ENCODE data around the gene ATXN1.

The ATXN1 gene

DNA sequence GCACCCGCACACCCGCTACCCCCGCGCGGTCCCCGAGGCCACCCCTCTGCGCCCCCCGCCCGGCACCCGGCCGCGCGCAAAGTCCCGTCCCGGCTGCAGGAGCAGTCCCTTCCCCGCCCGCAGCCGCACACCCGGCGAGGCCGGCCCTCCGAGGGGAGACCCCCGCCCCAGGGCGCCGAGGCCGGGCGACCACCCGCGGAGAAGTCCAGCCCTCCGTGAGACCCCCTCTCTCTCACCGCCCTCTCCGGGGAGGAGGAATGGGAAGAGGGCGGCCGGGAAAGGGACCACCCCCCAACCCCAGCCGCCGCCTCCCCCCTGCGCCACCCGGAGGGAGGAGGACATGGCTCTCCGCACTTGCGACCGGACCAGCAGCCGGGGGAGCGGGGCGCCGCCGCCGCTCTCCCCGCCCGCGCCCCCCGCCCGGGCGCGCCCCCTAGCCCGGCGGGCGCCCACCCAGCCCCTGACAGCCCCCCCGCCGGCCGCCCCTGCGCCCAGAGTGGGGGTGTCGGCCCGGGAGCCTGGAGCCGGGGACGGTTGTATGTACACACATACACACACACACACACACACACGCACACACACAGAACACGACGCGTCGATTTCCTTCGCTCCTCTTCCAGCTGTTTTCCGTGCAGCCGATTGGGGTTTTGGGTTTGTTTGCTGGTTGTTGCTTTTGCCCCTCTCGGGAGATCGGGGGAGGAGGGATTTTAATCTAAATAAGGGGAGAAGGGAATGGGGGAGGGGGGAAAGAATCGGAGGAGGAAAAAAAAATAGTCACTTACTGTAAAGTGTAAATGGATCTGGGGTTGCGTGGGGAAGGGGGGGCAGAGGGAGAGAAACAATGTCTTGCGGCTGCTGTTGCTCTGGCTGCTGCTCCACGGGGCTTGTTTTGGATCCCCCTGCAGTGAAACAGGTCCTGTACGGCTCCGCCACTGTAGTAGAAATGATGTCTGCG lies at the start of gene ATXN1:
Gene ATXN1 (minus strand): TSS at position 945 of the 955 bp plus-strand sequence.
- H3K27me3 Mint-ChIP-seq = no peaks in the 10 kb centered on the region
- peak within 1 kb of the TSS; percentile 98 for H3K27ac Mint-ChIP-seq
- peaks cover 60% of the 10 kb centered on the region for H3K4me1 Mint-ChIP-seq (ENCODE audit: low read depth)
- H3K36me3 Mint-ChIP-seq = peaks cover 2% of the 10 kb centered on the region
- no peaks in the 10 kb centered on the region for H3K9me3 Mint-ChIP-seq (ENCODE audit: low read depth)
- H3K4me3 Mint-ChIP-seq = peak within 1 kb of the TSS; percentile 97

DNA sequence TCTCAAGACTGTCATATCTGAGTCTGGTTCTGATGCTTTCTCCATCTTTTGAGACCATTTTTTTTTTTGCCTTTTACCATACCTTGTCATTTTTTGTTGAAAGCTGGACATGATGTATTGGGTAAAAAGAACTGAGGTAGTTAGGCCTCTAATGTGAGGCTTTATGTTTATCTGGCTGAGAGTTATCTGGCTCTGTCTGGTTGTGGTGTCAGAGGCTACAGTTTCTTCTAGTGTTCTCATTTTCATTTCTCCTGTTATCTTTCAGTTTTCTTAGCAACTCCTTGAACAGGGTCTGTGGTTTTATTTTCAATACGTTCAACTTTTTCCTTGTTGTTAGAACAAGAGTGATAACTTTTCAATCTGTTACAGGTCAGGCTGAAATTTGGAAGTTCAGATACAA lies 49.2 kb upstream of the ATXN1 start:
- Mint-ChIP-seq H3K36me3 (peaks cover 22% of the 10 kb centered on the region), H3K4me1 (ENCODE audit: low read depth) (no peaks in the 10 kb centered on the region), H3K9me3 (ENCODE audit: low read depth) (peaks cover 25% of the 10 kb centered on the region), H3K4me3 (no peak overlapping the region), H3K27me3 (no peaks in the 10 kb centered on the region), H3K27ac (no peak overlapping the region)

DNA sequence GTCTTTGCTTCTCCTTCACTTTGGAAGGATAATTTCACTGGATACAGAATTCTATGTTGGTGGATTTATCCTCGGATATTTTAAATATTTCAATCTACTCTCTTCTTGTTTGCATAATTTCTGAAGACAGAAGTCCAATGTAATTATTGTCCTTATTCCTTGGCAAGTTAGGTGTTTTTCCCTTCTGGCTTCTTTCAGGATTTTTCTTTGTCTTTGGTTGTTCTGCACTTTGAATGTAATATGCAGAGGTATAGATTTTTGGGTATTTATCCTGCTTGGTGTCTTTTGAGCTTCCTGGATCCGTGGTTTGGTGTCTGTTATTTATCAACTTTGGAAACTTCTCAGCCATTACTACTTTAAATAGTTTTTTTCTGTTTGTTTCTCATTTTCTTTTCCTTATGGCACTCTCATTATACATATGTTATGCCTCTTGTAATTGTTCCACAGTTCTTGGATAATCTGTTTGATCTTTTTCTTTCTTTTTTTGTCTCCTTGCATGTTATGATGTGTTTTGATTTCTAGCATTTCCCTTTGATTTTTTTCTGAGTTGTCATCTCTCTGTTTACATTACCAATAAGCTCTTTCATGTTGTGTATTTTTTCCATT lies 48.6 kb upstream of the ATXN1 start:
- H3K4me1 Mint-ChIP-seq (ENCODE audit: low read depth) = no peaks in the 10 kb centered on the region
- peaks cover 25% of the 10 kb centered on the region for H3K9me3 Mint-ChIP-seq (ENCODE audit: low read depth)
- H3K36me3 Mint-ChIP-seq = peaks cover 22% of the 10 kb centered on the region
- no peaks in the 10 kb centered on the region for H3K27me3 Mint-ChIP-seq
- H3K4me3 Mint-ChIP-seq = no peak overlapping the region
- H3K27ac Mint-ChIP-seq = no peak overlapping the region

DNA sequence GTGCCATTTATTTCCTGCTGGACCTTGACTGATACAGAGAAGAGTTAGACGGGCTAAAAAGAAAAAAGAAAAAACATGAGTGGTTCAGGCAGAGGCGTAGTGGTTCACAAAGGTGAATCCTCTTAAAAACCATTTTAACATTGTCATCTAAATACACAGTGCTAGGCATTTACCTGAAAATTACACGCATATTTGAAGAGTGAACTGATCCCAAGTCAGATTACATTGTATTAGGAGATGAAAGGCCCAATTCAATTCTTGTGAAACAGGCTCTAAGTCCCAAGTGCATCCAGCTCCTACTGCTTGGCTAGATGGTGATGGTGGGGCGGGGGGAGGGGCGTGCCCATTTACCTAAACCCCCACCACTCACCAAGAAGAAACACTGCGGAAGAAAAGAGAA lies 46.7 kb upstream of the ATXN1 start:
- Mint-ChIP-seq H3K9me3 (ENCODE audit: low read depth) (peaks cover 14% of the 10 kb centered on the region), H3K4me1 (ENCODE audit: low read depth) (no peaks in the 10 kb centered on the region), H3K27ac (no peak overlapping the region), H3K27me3 (no peaks in the 10 kb centered on the region), H3K4me3 (no peak overlapping the region), H3K36me3 (peaks cover 13% of the 10 kb centered on the region)

DNA sequence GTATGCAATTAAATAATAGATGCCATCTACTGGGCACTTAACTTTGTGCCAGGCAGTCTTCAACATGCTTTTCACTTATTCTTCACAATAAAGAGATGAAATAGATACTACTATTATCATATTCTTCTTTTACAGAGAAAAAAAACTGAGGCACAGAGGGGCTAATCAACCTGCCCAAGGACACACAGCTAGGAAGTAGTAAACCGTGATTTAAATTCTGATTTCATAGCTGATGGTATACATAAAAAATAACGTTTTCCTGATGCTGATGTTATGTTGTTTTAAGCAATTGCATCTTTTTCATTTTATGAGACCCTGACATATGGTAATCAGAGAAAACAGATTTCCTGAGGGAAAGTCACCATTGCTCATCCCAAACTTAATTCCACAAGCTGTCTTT lies 45.1 kb upstream of the ATXN1 start:
- no peaks in the 10 kb centered on the region for H3K27me3 Mint-ChIP-seq
- H3K4me3 Mint-ChIP-seq = no peak overlapping the region
- H3K9me3 Mint-ChIP-seq (ENCODE audit: low read depth) = peaks cover 6% of the 10 kb centered on the region
- no peaks in the 10 kb centered on the region for H3K4me1 Mint-ChIP-seq (ENCODE audit: low read depth)
- peaks cover 2% of the 10 kb centered on the region for H3K36me3 Mint-ChIP-seq
- no peak overlapping the region for H3K27ac Mint-ChIP-seq

DNA sequence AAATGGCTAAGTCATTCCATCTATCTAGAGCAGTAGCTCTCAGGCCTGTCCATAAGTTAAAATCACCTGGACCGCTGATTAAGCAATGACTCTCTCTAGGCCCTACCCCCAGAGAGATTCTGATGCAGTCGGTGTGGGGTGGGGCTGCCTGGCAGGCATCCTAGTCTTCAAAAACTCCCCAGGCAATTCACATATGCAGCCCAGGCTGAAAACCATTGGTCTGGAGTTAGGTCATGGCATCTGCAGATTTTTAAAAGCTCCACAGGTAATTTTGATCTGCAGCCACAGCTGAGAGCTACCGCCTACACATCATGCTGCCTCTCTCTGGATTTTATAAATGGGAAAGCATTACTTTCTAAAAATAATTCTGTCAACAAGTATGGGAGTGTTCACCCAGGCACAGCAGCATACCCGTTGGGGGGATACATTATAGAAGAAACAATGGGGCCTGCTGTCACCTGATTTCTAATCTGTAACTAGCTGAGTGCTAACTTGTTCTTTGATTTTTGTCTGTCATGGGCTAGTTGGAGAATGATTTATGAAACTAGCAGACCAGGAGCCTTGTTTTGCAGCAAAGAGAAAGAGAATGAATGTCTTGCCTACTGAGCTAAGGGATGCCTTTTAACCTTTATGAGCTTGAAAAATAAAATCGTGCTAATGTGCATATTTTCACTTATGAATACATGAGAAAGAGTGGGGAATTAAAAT lies 44.1 kb upstream of the ATXN1 start:
- H3K27ac Mint-ChIP-seq = no peak overlapping the region
- peaks cover 3% of the 10 kb centered on the region for H3K4me1 Mint-ChIP-seq (ENCODE audit: low read depth)
- peaks cover 6% of the 10 kb centered on the region for H3K9me3 Mint-ChIP-seq (ENCODE audit: low read depth)
- H3K4me3 Mint-ChIP-seq = no peak overlapping the region
- H3K36me3 Mint-ChIP-seq = peaks cover 2% of the 10 kb centered on the region
- H3K27me3 Mint-ChIP-seq = no peaks in the 10 kb centered on the region

DNA sequence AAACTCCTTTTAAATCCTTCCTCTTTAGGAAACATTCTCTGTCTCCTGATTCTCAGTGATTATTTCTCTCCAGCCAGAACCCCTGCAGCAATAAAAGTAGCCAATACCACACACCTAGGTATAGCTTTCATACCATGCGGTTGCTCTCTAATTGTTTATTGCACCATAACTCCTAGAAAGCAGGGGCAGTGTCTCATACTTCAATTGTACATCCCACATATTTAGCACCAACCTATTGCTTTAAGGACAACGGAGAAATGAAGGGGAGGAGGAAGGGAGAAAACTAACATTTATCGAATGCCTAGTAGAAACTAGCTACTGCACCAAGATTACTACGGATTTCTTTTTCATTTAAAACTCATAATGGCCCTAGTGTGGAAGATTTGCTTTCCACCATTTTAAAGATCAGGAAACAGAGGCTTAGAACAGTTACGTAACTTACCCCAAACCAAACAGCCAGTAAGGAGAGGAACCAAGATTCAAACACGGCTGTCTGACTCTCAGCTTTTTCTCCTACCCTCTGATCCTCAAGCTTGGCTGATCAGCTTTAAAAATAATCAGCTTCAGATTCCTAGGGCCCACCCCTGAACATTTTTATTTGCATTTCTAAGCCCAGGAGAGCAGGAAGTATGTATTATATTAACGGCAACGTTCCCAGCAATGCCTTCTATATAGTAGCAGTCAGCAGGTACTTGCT lies 43.4 kb upstream of the ATXN1 start:
- peaks cover 3% of the 10 kb centered on the region for H3K4me1 Mint-ChIP-seq (ENCODE audit: low read depth)

DNA sequence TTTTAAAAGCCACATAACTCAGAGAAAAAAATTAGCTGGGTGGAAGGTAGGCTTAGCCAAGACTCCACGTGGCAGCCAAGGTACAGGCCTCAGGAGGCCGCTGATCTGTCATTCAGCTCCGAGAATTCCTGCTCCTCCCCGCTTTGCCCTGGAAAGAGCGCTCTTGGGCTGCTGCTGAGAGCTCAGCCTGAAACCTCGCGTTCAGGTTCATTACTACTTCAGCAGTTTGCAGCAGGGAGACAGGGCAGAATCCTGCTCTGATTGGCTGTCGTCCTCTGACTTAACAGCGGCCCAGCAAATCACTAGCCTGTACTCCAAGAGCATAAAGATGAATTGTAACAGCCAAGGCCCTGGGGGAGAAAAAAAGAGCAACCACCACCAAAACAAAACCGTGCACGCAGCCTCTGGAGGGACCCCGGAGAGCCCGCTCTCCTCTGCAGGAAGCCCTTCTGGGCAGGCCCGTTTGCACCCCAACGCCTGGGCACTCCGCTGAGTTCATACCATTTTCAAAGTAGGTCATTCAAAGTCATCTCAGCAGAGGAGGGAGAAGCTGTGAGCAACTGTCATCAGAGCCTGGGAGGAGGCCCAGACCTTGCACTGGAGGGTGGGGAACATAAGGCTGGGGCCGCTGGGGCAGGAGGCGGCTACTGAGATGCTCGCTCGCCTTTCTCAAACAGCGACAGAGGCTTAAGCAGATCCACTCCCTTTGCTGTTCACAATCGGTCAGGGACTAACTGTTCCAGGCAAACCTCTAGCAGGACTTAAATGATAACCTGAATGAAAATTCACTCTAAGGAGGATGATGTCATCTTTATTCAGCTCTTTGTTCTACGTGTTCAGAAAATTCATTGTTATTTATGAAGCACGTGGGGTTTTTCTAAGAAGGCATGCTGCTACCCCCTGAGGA lies 42.3 kb upstream of the ATXN1 start:
- Mint-ChIP-seq H3K4me3 (no peak overlapping the region), H3K4me1 (ENCODE audit: low read depth) (peaks cover 3% of the 10 kb centered on the region), H3K36me3 (no peaks in the 10 kb centered on the region), H3K9me3 (ENCODE audit: low read depth) (no peaks in the 10 kb centered on the region), H3K27ac (no peak overlapping the region), H3K27me3 (no peaks in the 10 kb centered on the region)

More for the DNA sequence above, 43.4 kb upstream of the ATXN1 start:
- H3K27me3 Mint-ChIP-seq = no peaks in the 10 kb centered on the region
- no peak overlapping the region for H3K4me3 Mint-ChIP-seq
- H3K36me3 Mint-ChIP-seq = peaks cover 2% of the 10 kb centered on the region
- no peak overlapping the region for H3K27ac Mint-ChIP-seq
- peaks cover under 1% of the 10 kb centered on the region for H3K9me3 Mint-ChIP-seq (ENCODE audit: low read depth)

DNA sequence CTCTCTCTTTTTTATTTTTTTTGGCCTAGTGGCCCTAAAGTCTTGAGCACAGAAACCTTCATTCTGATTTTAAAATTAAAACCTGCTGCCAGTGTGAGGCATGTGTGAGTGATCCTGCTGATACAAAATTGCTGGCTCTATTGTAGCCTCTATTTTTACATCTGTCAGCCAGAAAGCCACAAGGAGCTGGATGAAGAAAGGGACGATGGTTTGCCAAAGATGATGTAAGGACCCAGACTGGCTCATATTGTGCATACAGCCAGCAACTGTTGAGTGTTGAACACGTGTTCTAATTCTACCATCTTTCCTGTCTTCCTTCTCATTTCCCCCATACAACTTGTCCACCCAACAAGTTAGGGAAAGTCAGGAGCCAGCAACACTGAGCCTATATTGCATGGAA lies 40.8 kb upstream of the ATXN1 start:
- Mint-ChIP-seq H3K4me3 (no peak overlapping the region), H3K4me1 (ENCODE audit: low read depth) (peaks cover 3% of the 10 kb centered on the region), H3K27me3 (no peaks in the 10 kb centered on the region), H3K27ac (no peak overlapping the region), H3K36me3 (no peaks in the 10 kb centered on the region), H3K9me3 (ENCODE audit: low read depth) (no peaks in the 10 kb centered on the region)

DNA sequence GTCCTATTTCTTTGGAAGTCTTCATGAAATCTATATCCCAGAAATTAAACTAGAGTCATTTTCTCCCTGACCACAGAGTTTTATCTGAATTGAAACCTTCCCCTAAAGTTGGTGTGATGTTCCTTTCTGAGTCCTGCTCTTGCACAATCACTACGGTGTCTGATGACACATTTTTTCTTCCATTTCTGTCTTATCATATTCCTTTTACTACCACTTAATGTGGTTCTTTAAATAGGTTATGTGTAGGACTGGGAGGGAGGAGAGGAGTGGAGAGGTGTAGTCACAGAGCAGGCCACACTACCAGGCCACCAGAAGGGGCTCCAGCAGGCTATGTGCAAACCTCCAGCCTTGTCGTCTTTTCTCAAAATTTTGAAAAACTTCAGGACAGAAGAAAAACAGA lies 39.7 kb upstream of the ATXN1 start:
- Mint-ChIP-seq H3K27ac (no peak overlapping the region), H3K27me3 (no peaks in the 10 kb centered on the region), H3K36me3 (no peaks in the 10 kb centered on the region), H3K9me3 (ENCODE audit: low read depth) (no peaks in the 10 kb centered on the region), H3K4me1 (ENCODE audit: low read depth) (peaks cover 3% of the 10 kb centered on the region), H3K4me3 (no peak overlapping the region)

DNA sequence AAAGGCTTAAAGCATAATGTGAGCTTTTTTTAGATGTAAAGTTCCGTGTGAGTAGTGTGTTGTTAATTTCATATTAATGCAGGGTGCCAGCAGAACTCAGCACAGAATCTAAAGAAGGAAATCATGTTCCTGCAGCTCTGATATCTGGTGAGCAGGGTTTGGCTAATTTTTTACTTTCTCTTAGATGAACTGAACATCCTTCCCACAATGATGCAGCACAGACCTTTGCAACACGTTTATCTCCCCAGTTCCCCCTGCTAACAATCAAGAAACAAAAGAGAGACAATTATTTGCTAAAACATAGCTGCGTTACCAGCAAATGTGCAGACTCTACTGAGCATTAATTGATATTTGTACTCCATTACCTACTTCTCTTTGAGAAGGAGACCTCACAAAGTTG lies 39.1 kb upstream of the ATXN1 start:
- Mint-ChIP-seq H3K27me3 (no peaks in the 10 kb centered on the region), H3K36me3 (no peaks in the 10 kb centered on the region), H3K4me1 (ENCODE audit: low read depth) (peaks cover 3% of the 10 kb centered on the region), H3K9me3 (ENCODE audit: low read depth) (no peaks in the 10 kb centered on the region), H3K27ac (no peak overlapping the region), H3K4me3 (no peak overlapping the region)

DNA sequence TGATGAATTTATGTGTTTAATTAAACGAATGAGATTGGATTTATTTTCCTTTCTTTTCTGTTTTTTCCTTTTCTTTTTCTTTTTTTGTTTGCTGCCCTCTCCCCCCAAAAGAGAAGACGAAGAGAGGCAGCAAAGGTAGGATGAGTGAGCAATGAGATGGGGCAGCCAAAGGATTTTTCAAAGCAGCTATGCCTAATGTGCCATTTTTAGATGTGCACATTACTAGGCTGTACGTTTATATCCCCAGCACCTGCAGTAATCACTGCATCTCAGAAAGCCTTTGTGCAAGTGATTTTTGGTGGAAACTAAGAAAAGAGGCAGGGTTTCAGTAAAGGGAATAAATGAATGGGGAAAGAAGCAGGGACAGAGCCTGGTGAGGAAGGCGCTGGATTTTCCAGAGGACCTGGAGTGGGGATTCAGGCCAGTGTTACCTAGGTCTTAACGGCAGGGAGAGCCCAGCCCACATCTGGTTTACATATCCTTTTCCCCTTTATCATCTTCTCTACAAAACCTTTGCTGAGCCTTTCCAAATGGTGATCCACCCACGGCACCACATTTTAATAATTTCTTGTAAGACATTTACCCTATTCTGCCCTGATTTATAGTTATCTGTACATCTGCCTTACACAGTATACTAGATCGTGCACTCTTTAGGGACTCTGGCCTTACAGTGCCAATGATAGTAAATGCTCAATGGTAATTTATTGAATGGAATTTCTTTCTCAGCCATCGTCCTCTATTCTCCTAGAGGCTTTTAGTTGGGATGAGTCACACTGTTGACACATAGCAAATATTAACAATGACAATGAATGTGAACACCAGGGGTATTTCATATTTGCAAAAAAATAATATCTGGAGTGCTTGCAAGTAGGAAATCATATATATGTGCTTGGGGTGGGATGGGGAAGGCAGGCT lies 38.3 kb upstream of the ATXN1 start:
- H3K4me3 Mint-ChIP-seq = no peak overlapping the region
- H3K9me3 Mint-ChIP-seq (ENCODE audit: low read depth) = no peaks in the 10 kb centered on the region
- H3K36me3 Mint-ChIP-seq = no peaks in the 10 kb centered on the region
- no peak overlapping the region for H3K27ac Mint-ChIP-seq
- H3K27me3 Mint-ChIP-seq = no peaks in the 10 kb centered on the region
- peaks cover 3% of the 10 kb centered on the region for H3K4me1 Mint-ChIP-seq (ENCODE audit: low read depth)

DNA sequence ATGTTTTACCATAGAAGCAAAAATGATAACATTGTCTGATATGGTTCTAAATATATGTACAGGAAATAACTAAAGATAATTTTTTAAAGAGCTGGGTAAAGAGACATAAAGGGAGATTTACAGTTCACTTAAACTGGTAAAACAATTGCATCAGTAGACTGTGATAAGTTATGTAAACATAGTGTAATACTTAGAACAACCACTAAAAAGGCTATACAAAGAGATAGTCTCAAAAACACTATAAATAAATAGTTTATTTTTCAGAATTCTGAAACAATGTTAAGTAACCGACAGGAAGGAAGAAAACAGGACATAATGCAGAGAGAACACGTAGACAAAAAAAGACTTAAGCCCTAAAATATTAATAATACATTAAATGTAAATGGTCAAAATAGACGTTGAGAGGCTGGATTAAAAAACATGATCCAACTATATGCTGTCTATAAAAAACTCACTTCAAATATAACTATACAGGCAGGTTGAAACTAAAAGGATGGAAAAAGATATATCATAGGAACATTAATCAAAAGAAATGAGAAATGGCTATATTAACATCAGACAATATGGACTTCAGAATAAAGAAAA lies 32.7 kb upstream of the ATXN1 start:
- no peak overlapping the region for H3K4me3 Mint-ChIP-seq
- no peaks in the 10 kb centered on the region for H3K4me1 Mint-ChIP-seq (ENCODE audit: low read depth)
- no peaks in the 10 kb centered on the region for H3K27me3 Mint-ChIP-seq
- no peak overlapping the region for H3K27ac Mint-ChIP-seq
- H3K36me3 Mint-ChIP-seq = peaks cover 4% of the 10 kb centered on the region
- H3K9me3 Mint-ChIP-seq (ENCODE audit: low read depth) = peaks cover 13% of the 10 kb centered on the region

Data from activated naive CD8-positive, alpha-beta T cell (primary cell).